GM12873 (cell line): ENCODE data around the gene ARHGEF2.
A peak's percentile ranks its signal among the peaks of the same experiment; 100 is the strongest.

Experiments
- TF ChIP-seq, protein P1 (sequence below): IDR thresholded peaks from 2 replicates; pipeline ENCODE4 v1.5.1; 2012; ENCODE audit warnings: low read depth, mild to moderate bottlenecking, moderate library complexity, low read length, control low read depth; ENCODE audit not compliant: insufficient read depth; ENCODE audit errors: missing control alignments

Gene ARHGEF2

DNA sequence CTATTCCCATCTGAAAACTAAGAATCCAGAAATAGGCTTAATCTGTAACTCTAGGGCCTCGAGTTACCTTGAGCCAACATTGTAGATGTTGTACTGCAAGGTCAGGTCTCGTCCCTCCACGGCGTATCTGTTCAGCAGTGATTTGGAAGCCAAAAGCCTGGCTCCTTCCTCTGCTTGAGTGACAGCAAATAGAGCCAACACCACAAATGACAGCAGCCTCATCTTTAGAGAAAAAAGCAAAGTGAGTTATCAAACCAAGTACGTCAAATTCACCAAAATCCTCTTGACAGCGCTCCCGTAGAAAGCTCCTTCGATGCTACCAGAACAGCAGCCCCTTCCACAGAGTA is 41.6 kb upstream of the ARHGEF2 start:
- TF ChIP-seq, protein P1, sequence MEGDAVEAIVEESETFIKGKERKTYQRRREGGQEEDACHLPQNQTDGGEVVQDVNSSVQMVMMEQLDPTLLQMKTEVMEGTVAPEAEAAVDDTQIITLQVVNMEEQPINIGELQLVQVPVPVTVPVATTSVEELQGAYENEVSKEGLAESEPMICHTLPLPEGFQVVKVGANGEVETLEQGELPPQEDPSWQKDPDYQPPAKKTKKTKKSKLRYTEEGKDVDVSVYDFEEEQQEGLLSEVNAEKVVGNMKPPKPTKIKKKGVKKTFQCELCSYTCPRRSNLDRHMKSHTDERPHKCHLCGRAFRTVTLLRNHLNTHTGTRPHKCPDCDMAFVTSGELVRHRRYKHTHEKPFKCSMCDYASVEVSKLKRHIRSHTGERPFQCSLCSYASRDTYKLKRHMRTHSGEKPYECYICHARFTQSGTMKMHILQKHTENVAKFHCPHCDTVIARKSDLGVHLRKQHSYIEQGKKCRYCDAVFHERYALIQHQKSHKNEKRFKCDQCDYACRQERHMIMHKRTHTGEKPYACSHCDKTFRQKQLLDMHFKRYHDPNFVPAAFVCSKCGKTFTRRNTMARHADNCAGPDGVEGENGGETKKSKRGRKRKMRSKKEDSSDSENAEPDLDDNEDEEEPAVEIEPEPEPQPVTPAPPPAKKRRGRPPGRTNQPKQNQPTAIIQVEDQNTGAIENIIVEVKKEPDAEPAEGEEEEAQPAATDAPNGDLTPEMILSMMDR: no peak

DNA sequence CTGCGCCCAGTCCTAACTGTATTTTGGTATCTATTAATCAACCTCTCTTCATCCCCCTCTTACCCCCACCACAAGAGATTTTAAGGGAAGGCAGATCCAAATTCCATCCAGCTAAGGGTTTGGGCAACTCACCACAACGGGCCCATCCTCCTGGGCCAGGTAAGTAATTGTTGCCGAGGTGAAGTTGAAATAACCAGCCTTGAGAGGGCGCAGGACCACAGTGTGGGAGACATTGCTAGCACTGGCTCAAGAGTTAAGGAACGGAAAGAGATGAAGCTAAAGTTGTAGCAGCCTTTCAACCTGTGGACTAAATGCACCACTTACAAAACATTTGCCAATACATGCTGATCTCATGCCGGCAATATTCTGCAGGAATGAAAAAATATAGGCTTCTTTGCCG is 36.5 kb upstream of the ARHGEF2 start:
- TF ChIP-seq, protein P1: no peak

DNA sequence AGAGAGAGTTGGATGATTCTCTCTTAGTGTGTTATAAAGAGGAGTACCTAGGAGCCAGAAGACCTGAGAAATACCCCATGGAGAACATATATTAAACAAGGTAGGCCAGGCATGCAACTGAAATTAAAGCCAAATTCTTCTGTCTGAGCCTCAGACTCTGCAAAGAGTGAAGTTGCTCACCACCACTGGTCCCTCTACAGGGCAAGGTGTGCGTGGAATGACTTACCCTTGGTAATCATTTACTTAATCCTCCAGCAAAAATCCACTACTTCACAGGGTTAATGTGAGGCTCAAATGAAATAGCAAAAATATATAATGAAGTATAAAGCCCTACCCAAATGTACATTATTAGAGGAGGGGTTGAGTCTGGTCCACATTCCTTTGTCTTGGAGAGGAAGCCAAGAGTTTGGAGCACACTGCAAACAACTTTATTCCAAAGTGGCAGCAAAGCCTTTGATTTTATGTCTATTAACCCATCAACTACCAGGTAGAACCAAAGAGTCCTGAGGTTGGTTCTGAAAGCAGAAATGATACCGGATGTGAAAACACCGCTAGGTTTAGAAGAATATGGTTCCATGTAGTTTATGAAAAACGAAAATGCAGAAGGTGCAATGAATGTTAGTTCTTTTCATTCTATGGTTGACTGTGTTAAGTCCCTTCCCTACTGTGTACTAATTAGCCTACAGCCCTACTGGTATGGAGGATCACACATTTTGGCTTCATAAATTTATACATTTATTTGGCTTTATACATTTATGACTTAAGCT is 33.9 kb upstream of the ARHGEF2 start:
- TF ChIP-seq, protein P1: peak; percentile 6

DNA sequence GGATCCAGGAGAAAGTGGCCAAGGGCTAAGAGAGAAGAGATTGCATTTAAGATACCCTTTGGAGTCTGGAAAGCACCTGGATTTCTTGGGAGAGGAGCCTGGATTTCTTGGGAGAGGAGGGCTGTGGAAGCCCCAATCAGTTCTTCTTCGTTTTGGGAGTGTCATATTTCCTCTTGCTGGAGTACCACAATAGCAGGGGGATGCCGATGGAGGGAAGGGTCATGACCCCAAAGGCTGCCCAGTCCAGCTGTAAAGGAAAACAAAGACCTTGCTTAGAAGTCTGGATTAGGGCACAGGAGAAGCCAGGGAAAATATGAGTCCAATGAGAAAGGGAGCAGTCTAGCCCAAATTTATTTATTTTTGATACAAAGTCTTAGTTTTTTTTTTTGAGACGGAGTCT is 31.1 kb upstream of the ARHGEF2 start:
- TF ChIP-seq, protein P1: no peak

DNA sequence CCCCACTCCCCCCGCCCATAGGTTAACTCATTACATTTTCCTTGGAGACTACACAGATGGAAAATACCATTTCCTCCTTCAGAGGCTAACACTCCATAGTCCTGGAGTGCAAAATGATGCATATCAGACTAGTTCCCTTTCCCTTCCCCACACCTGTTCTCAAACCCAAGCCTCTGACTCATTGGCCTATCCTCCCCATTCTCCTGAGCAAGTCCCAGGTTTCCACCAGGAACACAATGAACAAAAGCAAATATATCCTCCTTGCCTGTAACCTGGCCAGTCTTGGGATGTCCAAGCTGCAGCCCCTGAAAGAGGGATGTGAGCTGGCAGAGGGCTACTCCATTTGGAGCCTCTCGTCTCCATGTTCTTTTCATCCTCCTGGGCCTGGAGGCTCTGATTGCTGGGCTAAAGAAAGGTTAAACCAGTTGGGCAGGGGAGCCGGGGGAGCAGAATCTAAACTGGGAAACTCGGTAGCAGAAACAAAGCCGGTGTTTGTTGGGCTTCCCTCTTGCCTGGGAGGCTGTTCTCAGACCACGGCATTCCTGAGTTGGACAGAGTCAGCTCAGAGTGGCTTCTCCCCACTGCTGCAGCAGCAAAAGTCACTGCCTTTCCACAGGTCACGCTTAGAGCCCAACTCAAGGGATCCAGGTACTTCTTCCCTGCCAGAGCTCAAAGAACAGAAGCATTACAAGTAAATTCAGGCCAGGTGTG is 28.5 kb upstream of the ARHGEF2 start:
- TF ChIP-seq, protein P1: no peak

DNA sequence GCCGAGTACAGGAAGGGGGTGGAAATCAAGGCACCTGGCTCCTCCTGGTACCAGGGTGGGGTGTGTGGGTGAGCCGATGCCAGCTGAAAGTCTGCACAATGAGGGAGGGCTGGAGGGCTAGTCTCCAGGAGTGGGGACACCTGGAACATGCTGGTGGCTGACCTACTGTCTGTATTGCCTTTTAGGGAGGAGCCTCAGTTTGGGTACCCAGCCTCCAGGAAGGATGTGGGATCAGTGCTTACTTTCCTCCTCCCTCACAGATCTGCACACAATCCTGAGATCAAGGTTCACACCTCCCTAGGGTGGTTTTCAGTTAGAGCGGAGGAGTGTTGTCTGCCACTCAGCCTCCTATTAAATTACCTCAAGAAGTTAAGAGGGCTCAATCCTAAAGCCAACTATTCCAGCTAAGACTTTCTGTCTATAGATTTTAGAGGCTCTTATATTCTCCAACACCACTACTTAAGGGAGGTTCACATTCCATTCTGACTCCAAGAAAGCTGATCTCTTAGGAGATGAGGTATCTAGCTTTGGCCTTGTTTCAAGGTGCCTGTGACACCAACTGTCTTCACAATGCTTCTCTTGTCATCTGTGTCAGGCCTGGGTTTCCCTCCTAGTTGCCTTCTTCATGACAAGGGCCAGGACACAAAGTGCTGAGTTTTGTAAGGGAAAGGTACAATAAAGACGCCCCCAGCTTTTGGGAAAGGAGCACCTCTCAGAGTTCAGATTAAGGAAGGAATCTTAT is 26.7 kb upstream of the ARHGEF2 start:
- TF ChIP-seq, protein P1: no peak

DNA sequence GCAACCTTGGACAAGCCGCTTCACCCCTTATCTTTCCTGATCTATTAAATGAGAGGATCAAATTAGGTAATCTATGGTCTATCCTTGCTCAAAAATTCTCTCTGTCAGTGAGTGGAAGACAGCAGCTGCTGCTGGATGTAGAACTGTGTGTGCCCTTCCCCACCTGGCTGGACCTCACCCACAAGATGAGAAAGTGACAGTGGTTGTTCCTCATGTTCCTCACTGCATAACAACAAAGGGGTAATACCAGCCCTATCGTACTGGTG is 25.5 kb upstream of the ARHGEF2 start:
- TF ChIP-seq, protein P1: no peak
